HepG2 (cell line): Measurements from ENCODE around the gene TUBGCP3. TPM values are rescaled to one million over a fixed set of nuclear protein-coding genes. Genes with fewer than 3 reads are reported as not detected.

Experiments used
- ATAC-seq: fragments of 200-7000 bp; cut with Tn5 transposase; 3 replicates; pipeline ENCODE4 v1.9.1; 2020; ENCODE audit warnings: mild to moderate bottlenecking, moderate library complexity
- BruUV-seq: library from RNA; stranded (reverse); fragments of 400-500 nt; replicated peaks from 2 replicates; lab custom pipeline; 2021; lab: Mats Ljungman, UMichigan
- CTCF ChIA-PET: fragments of 300-600 bp; formaldehyde crosslinking; extraction: SDS; loops from one replicate; lab custom pipeline; 2021; ENCODE audit warnings: low total read pairs, inconsistent platforms, low intra/inter-chr PET ratio; lab: Yijun Ruan, JAX
- POLR2A ChIA-PET: fragments of 350-600 bp; sonication (Branson Sonifier 250); formaldehyde crosslinking; loops from one replicate; lab custom pipeline; 2020; ENCODE audit warnings: antibody characterized with exemption, inconsistent platforms; lab: Yijun Ruan, JAX
- DNase-seq: peaks from one replicate; pipeline ENCODE4 v3.0.0-alpha.2; 2015; ENCODE audit warnings: low spot score
- FAIRE-seq: peaks from 3 replicates; lab custom pipeline; 2011; peaks lifted over from hg19 to GRCh38; lab: Jason Lieb, UNC
- H2AFZ ChIP-seq: one replicate; pipeline ENCODE4 v1.6.1; 2011; ENCODE audit warnings: low read length, inconsistent platforms
- H3K27ac ChIP-seq: fragments of 300-600 bp; 3 replicates; pipeline ENCODE4 v1.8.0; 2011; ENCODE audit warnings: mixed run types, mild to moderate bottlenecking, mixed read lengths, low read length, inconsistent platforms; ENCODE audit not compliant: insufficient read depth; ENCODE audit errors: extremely low read length
- H3K27me3 ChIP-seq, 2 experiments: fragments of 200-600 bp in 1 of 2; 2 replicates in 1 of 2; 3 replicates in 1 of 2; pipeline versions ENCODE4 v1.6.0 to v1.8.0; 2011; ENCODE audit warnings: low read length in 2 of 2, mild to moderate bottlenecking in 2 of 2, moderate library complexity in 2 of 2, inconsistent platforms in 1 of 2; ENCODE audit not compliant: insufficient read depth in 2 of 2, control insufficient read depth in 1 of 2
- H3K36me3 ChIP-seq, 2 experiments: fragments of 200-600 bp in 1 of 2; replicated peaks in 1 of 2; 2 replicates in 1 of 2; 3 replicates in 1 of 2; pipeline versions ENCODE4 v1.5.1 to v1.8.0; 2011; ENCODE audit warnings: low read length in 2 of 2, inconsistent platforms in 1 of 2; ENCODE audit not compliant: insufficient read depth in 2 of 2, control insufficient read depth in 1 of 2
- H3K4me1 ChIP-seq: 2 replicates; pipeline ENCODE4 v1.5.1; 2012; ENCODE audit warnings: low read length, inconsistent platforms; ENCODE audit not compliant: insufficient read depth
- H3K4me2 ChIP-seq: 2 replicates; pipeline ENCODE4 v1.6.0; 2011; ENCODE audit warnings: low read depth, low read length, inconsistent platforms
- H3K4me3 ChIP-seq, 3 experiments: fragments of 200-600 bp in 1 of 3; sonication (generic), shearing (Covaris generic) in 1 of 3; replicated peaks in 1 of 3; 2 replicates each; pipeline ENCODE4 v1.5.1; 2011 to 2016; ENCODE audit warnings: low read length in 3 of 3, inconsistent platforms in 2 of 3, low read depth in 2 of 3, mild to moderate bottlenecking in 2 of 3, control low read depth in 1 of 3, mixed read lengths in 1 of 3; ENCODE audit not compliant: insufficient read depth in 1 of 3
- H3K79me2 ChIP-seq: one replicate; pipeline ENCODE4 v1.6.1; 2011; ENCODE audit warnings: low read length, inconsistent platforms; ENCODE audit not compliant: insufficient read depth
- H3K9ac ChIP-seq: 2 replicates; pipeline ENCODE4 v1.6.0; 2011; ENCODE audit warnings: mild to moderate bottlenecking, low read depth, low read length, inconsistent platforms; ENCODE audit not compliant: insufficient read depth
- H3K9me3 ChIP-seq: 2 replicates; pipeline ENCODE4 v1.5.1; 2012; ENCODE audit warnings: mild to moderate bottlenecking, low read length
- H4K20me1 ChIP-seq: 2 replicates; pipeline ENCODE4 v1.6.0; 2011; ENCODE audit warnings: inconsistent platforms, mild to moderate bottlenecking, low read length, moderate library complexity; ENCODE audit not compliant: insufficient read depth
- MIER3 ChIP-seq: IDR thresholded peaks from 2 replicates; pipeline ENCODE4 v1.6.1; 2016; ENCODE audit warnings: missing compliant biosample characterization, borderline replicate concordance
- RAD51 ChIP-seq: fragments of 450-650 bp; IDR thresholded peaks from 2 replicates; pipeline ENCODE4 v1.6.1; 2016; ENCODE audit warnings: borderline replicate concordance
- ZNF331 ChIP-seq: sonication (generic); formaldehyde crosslinking; IDR thresholded peaks from 2 replicates; pipeline ENCODE4 v1.4.0; 2020; ENCODE audit warnings: missing genetic modification reagents
- ZNF484 ChIP-seq: sonication (generic); formaldehyde crosslinking; IDR thresholded peaks from 2 replicates; pipeline ENCODE4 v1.5.1; 2020; ENCODE audit warnings: mild to moderate bottlenecking, low read depth, missing genetic modification reagents, borderline replicate concordance
- ZNF546 ChIP-seq: sonication (generic); formaldehyde crosslinking; conservative IDR thresholded peaks from 2 replicates; pipeline ENCODE4 v1.8.1; 2023; ENCODE audit warnings: mild to moderate bottlenecking, missing genetic modification reagents
- ZNF577 ChIP-seq: sonication (generic); formaldehyde crosslinking; IDR thresholded peaks from 2 replicates; pipeline ENCODE4 v1.4.0; 2020; ENCODE audit warnings: mild to moderate bottlenecking, low read depth, missing genetic modification reagents, borderline replicate concordance
- WGBS: methylation state at CpG from one replicate; pipeline ENCODE4 v1.1.6; 2017; ENCODE audit warnings: low lambda C conversion rate; 5-methylcytosine and 5-hydroxymethylcytosine counted together
- in situ Hi-C: cut with HindIII; loops from 2 replicates; pipeline ENCODE4 v1.10.0; 2017; ENCODE audit warnings: low pct_unique_long_range_greater_than_20kb; ENCODE audit not compliant: extremely low pct_ligation_motif_present
- intact Hi-C: fragments of 100-400 bp; cut with micrococcal nuclease; formaldehyde crosslinking; loops from one replicate; pipeline ENCODE4 v1.10.0; 2022; ENCODE audit not compliant: unreplicated experiment
- polyA plus RNA-seq, 8 experiments: library from polyadenylated mRNA; depleted of rRNA in 3 of 8; stranded (reverse) in 7 of 8; unstranded in 1 of 8; fragments of >200 nt; fragmentation: Illumina TruSeq in 4 of 8; extraction: Trizol in 4 of 8; gene quantifications; 2 replicates each; pipeline versions ENCODE4 v1.2.1 to v1.2.3, GENCODE V29; 2011 to 2016; ENCODE audit warnings: low read depth in 4 of 8, missing spikeins in 1 of 8, mixed read lengths in 1 of 8; ENCODE audit not compliant: insufficient read depth in 1 of 8
- total RNA-seq, 5 experiments: library from RNA; depleted of rRNA; stranded (reverse); fragments of >200 nt; fragmentation: Illumina TruSeq; extraction: Trizol; gene quantifications; 2 replicates each; pipeline ENCODE4 v1.2.3, GENCODE V29; 2016; ENCODE audit warnings: low read depth in 1 of 5
- TF ChIP-seq, protein P1 (sequence below): fragments of 450-650 bp; IDR thresholded peaks from 2 replicates; pipeline ENCODE4 v1.6.1; 2016
- TF ChIP-seq, protein P2 (sequence below), 2 experiments: sonication (generic) in 1 of 2; formaldehyde crosslinking in 1 of 2; IDR thresholded peaks; 2 replicates each; pipeline versions ENCODE4 v1.4.0 to v1.6.1; 2018 to 2020; ENCODE audit warnings: missing genetic modification reagents in 2 of 2, borderline replicate concordance in 1 of 2, low read depth in 1 of 2, mild to moderate bottlenecking in 1 of 2, missing biosample characterization in 1 of 2
- TF ChIP-seq, protein P3 (sequence below): sonication (generic); formaldehyde crosslinking; IDR thresholded peaks from 2 replicates; pipeline ENCODE4 v1.4.0; 2020; ENCODE audit warnings: missing genetic modification reagents, borderline replicate concordance

Gene TUBGCP3
- total and polyA plus RNA-seq, 2 of the 13 experiments (the other 11 are each of a cell fraction or from before 2014, with no cell fraction given) = 12.6 to 15.5 TPM

DNA sequence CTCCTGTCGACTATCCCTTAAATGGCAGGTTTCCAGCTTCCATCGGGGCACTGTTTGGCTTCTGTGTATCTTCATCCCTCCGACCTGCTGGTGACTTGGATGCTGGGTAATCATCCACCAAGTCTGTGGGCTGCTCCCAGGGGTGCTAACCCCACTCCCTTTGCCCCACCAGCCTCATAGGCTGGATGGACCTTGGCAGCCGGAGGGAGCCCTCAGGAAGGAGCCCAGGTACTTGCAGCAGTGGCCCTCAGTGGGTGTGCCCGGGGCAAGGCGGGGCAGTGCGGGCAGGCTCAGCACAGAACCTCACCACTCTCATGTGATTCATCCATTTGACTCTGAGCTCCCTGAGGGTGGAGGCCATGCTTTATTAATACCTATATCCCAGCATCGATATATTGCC is 27.4 kb upstream of the TUBGCP3 start:
- Histone ChIP-seq H3K4me1 (peaks cover 11% of the 10 kb centered on the region), H3K4me2 (no peak overlapping the region), H3K27ac (no peak overlapping the region), H3K79me2 (no peaks in the 10 kb centered on the region), H4K20me1 (no peaks in the 10 kb centered on the region; the same call in 1 of the 2 replicates), H2AFZ (no peak overlapping the region), H3K9me3 (no peaks in the 10 kb centered on the region), H3K27me3 (peaks cover 7 to 59% of the 10 kb centered on the region in 2 experiments), H3K36me3 (no peaks in the 10 kb centered on the region), H3K4me3 (no peak overlapping the region), H3K9ac (no peak overlapping the region)
- WGBS = 35% methylated on average over 7 of the region's 8 CpGs
- TF ChIP-seq ZNF546 (no peak), ZNF484 (no peak), MIER3 (no peak), RAD51 (no peak), ZNF331 (CRISPR knock-in tag) (no peak), ZNF577 (no peak)
- TF ChIP-seq, protein P1, sequence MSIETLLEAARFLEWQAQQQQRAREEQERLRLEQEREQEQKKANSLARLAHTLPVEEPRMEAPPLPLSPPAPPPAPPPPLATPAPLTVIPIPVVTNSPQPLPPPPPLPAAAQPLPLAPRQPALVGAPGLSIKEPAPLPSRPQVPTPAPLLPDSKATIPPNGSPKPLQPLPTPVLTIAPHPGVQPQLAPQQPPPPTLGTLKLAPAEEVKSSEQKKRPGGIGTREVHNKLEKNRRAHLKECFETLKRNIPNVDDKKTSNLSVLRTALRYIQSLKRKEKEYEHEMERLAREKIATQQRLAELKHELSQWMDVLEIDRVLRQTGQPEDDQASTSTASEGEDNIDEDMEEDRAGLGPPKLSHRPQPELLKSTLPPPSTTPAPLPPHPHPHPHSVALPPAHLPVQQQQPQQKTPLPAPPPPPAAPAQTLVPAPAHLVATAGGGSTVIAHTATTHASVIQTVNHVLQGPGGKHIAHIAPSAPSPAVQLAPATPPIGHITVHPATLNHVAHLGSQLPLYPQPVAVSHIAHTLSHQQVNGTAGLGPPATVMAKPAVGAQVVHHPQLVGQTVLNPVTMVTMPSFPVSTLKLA = no peak
- TF ChIP-seq, protein P2, sequence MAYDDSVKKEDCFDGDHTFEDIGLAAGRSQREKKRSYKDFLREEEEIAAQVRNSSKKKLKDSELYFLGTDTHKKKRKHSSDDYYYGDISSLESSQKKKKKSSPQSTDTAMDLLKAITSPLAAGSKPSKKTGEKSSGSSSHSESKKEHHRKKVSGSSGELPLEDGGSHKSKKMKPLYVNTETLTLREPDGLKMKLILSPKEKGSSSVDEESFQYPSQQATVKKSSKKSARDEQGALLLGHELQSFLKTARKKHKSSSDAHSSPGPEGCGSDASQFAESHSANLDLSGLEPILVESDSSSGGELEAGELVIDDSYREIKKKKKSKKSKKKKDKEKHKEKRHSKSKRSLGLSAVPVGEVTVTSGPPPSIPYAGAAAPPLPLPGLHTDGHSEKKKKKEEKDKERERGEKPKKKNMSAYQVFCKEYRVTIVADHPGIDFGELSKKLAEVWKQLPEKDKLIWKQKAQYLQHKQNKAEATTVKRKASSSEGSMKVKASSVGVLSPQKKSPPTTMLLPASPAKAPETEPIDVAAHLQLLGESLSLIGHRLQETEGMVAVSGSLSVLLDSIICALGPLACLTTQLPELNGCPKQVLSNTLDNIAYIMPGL (CRISPR knock-in tag; IDR thresholded peaks at IDR 0.05; ENCODE audit: borderline replicate concordance in 1 of 2, low read depth in 1 of 2) = no peak
- TF ChIP-seq, protein P3, sequence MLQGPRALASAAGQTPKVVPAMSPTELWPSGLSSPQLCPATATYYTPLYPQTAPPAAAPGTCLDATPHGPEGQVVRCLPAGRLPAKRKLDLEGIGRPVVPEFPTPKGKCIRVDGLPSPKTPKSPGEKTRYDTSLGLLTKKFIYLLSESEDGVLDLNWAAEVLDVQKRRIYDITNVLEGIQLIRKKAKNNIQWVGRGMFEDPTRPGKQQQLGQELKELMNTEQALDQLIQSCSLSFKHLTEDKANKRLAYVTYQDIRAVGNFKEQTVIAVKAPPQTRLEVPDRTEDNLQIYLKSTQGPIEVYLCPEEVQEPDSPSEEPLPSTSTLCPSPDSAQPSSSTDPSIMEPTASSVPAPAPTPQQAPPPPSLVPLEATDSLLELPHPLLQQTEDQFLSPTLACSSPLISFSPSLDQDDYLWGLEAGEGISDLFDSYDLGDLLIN (CRISPR knock-in tag) = no peak
- ATAC-seq (no peak), DNase-seq (no peak), FAIRE-seq (no peak)
- intact Hi-C loops (loop anchor here (5.0 kb wide), 1 partner anchor 638 kb away; no protein-coding TSS in a partner anchor), in situ Hi-C loops (no loop called here)
- no TSS peak for BruUV-seq
- ChIA-PET CTCF (no interaction called here), POLR2A (no interaction called here)
